Esophagus squamous epithelium (tissue), 5 donors: ENCODE measurements around the gene POLRMT. TPM values are rescaled to one million over a fixed set of nuclear protein-coding genes. Genes with fewer than 3 reads are reported as not detected.

Source experiments
- DNase-seq: peaks from one replicate; lab custom pipeline; 2025; lab: John Stamatoyannopoulos, UW
- H3K27ac ChIP-seq, 4 donors: fragments of 200-600 bp; sonication (generic); one replicate each; pipeline ENCODE4 v1.5.1; 2016 to 2019; ENCODE audit warnings: mild to moderate bottlenecking in 1 of 4
- H3K27me3 ChIP-seq, 4 donors: fragments of 200-600 bp; sonication (generic); 1 replicate in 3 of 4; 2 replicates in 1 of 4; pipeline versions ENCODE4 v1.5.1 to v1.6.0; 2017 to 2021; ENCODE audit warnings: antibody characterized with exemption in 1 of 4
- H3K36me3 ChIP-seq, 3 donors: fragments of 200-600 bp; sonication (generic); one replicate each; pipeline ENCODE4 v1.5.1; 2016 to 2019
- H3K4me1 ChIP-seq, 3 donors: fragments of 200-600 bp; sonication (generic); one replicate each; pipeline ENCODE4 v1.5.1; 2017 to 2019
- H3K4me3 ChIP-seq, 4 donors: fragments of 200-600 bp; sonication (generic); 1 replicate in 3 of 4; 2 replicates in 1 of 4; pipeline ENCODE4 v1.5.1; 2016 to 2019; ENCODE audit warnings: mild to moderate bottlenecking in 2 of 4, moderate library complexity in 1 of 4
- H3K9me3 ChIP-seq, 3 donors: fragments of 200-600 bp; sonication (generic); one replicate each; pipeline ENCODE4 v1.5.1; 2016 to 2019
- CTCF ChIP-seq, 6 experiments: fragments of 450-650 bp in 4 of 6; fragments of 200-600 bp in 2 of 6; sonication (generic) in 2 of 6; IDR thresholded peaks; one replicate each; pipeline ENCODE4 v1.5.1; 2016 to 2019; ENCODE audit warnings: antibody characterized with exemption in 6 of 6, mild to moderate bottlenecking in 4 of 6, moderate library complexity in 4 of 6
- POLR2A ChIP-seq, 4 donors: fragments of 450-650 bp; IDR thresholded peaks; one replicate each; pipeline ENCODE4 v1.6.1; 2017; ENCODE audit warnings: antibody characterized with exemption in 4 of 4, mild to moderate bottlenecking in 4 of 4, moderate library complexity in 3 of 4
- WGBS, 2 donors: methylation state at CpG; one replicate each; pipeline ENCODE4 v1.1.5; 2018; 5-methylcytosine and 5-hydroxymethylcytosine counted together
- intact Hi-C: fragments of 100-400 bp; cut with DNase I; formaldehyde crosslinking; loops from one replicate; pipeline ENCODE4 v1.15.0; 2022
- total RNA-seq, 4 donors: library from RNA; depleted of rRNA; stranded (reverse); fragments of >200 nt; gene quantifications; one replicate each; pipeline ENCODE4 v1.1.0, GENCODE V29; 2016
- donor health status: DM: yes; HTN: yes; CAD: no.

The POLRMT gene
- total RNA-seq, 4 donors from 2014 or later, result 23.5 to 32.3 (median 25.0) TPM

- WGBS, 2 donors, result 61 to 80% methylated on average over 1 to 5 of the region's 19 CpGs
Measured at GRCh38 chr19:657611-658010, 24.3 kb upstream of the POLRMT start.

GRCh38 chr19:656751-657559 lies 23.6 kb upstream of the POLRMT start:
- Histone ChIP-seq H3K9me3 (no peaks in the 10 kb centered on the region), H3K4me3 (no peak overlapping the region), H3K27me3 (no peaks in the 10 kb centered on the region), H3K27ac (no peak overlapping the region), H3K4me1 (peaks cover 43 to 75% (median 46%) of the 10 kb centered on the region in 3 donors), H3K36me3 (peaks cover 11 to 65% (median 13%) of the 10 kb centered on the region in 3 donors)
- WGBS, 2 donors, result 72 to 92% methylated on average over 21 to 26 of the region's 43 CpGs
- DNase-seq, result no peak
- intact Hi-C loops, result no loop called here
- TF ChIP-seq POLR2A (IDR thresholded peaks at IDR 0.05) (no peak), CTCF (IDR thresholded peaks at IDR 0.05) (no peak)

More at GRCh38 chr19:657611-658010, 24.3 kb upstream of the POLRMT start:
- Histone ChIP-seq H3K4me1 (peaks cover 45 to 79% (median 46%) of the 10 kb centered on the region in 3 donors), H3K4me3 (no peak overlapping the region), H3K27ac (no peak overlapping the region), H3K36me3 (peaks cover 6 to 59% (median 13%) of the 10 kb centered on the region in 3 donors), H3K9me3 (no peaks in the 10 kb centered on the region), H3K27me3 (no peaks in the 10 kb centered on the region)
- DNase-seq, result no peak
- TF ChIP-seq CTCF (IDR thresholded peaks at IDR 0.05) (no peak), POLR2A (IDR thresholded peaks at IDR 0.05) (no peak)
- intact Hi-C loops, result no loop called here

- DNase-seq, result no peak
- Histone ChIP-seq H3K4me1 (peaks cover 31 to 62% (median 34%) of the 10 kb centered on the region in 3 donors), H3K27me3 (no peaks in the 10 kb centered on the region), H3K9me3 (no peaks in the 10 kb centered on the region), H3K4me3 (no peak overlapping the region), H3K36me3 (peaks cover 22 to 78% (median 24%) of the 10 kb centered on the region in 3 donors), H3K27ac (no peak overlapping the region)
- no peak for TF ChIP-seq CTCF (IDR thresholded peaks at IDR 0.05)
- TF ChIP-seq POLR2A (IDR thresholded peaks at IDR 0.05), result no peak
- intact Hi-C loops, result no loop called here
- WGBS, 2 donors, result 79 to 85% methylated on average over 11 to 14 of the region's 17 CpGs
Measured at GRCh38 chr19:655691-656090, 22.4 kb upstream of the POLRMT start.

- H3K4me3 ChIP-seq, result no peak overlapping the region
- intact Hi-C loops, result no loop called here
- 88 to 93% methylated on average over 8 to 13 of the region's 17 CpGs for WGBS, 2 donors
- peaks cover 8 to 40% (median 13%) of the 10 kb centered on the region in 3 donors for H3K4me1 ChIP-seq
- TF ChIP-seq POLR2A (IDR thresholded peaks at IDR 0.05) (no peak), CTCF (IDR thresholded peaks at IDR 0.05) (no peak)
- no peaks in the 10 kb centered on the region for H3K9me3 ChIP-seq
- peaks cover 42 to 98% (median 44%) of the 10 kb centered on the region in 3 donors for H3K36me3 ChIP-seq
- H3K27me3 ChIP-seq, result no peaks in the 10 kb centered on the region
- no peak for DNase-seq
- H3K27ac ChIP-seq, result no peak overlapping the region
Measured at GRCh38 chr19:653425-653824, 20.1 kb upstream of the POLRMT start.
